Activated T-helper 17 cell treated with anti-CD3 and anti-CD28 coated beads, Interleukin-2, amount 50 U/mL, for 72 hours (primary cell): ENCODE results near the gene SGMS1. TPM values are rescaled to one million over a fixed set of nuclear protein-coding genes. Genes with fewer than 3 reads are reported as not detected.
A peak's percentile ranks its signal among the peaks of the same experiment; 100 is the strongest.
"Not testable (repeated sequence)": the region's sequence is repeated elsewhere in the genome, so short reads cannot be mapped to it uniquely, and the experiment has no call there.

ENCODE experiments used
- ATAC-seq: fragments of 150-1000 bp; cut with Tn5 transposase; replicated peaks from 2 replicates; pipeline ENCODE4 v1.10.0; 2021; ENCODE audit warnings: mild to moderate bottlenecking, moderate library complexity
- H3K27ac Mint-ChIP-seq: one replicate; pipeline ENCODE4 v1.8.0; 2022; ENCODE audit warnings: mixed read lengths
- H3K27me3 Mint-ChIP-seq: one replicate; pipeline ENCODE4 v1.8.0; 2022; ENCODE audit warnings: mixed read lengths
- H3K36me3 Mint-ChIP-seq: one replicate; pipeline ENCODE4 v1.8.0; 2022; ENCODE audit warnings: low read depth, mild to moderate bottlenecking, mixed read lengths
- H3K4me1 Mint-ChIP-seq: one replicate; pipeline ENCODE4 v1.8.0; 2022; ENCODE audit warnings: mixed read lengths
- H3K4me3 Mint-ChIP-seq: one replicate; pipeline ENCODE4 v1.8.0; 2022; ENCODE audit warnings: mild to moderate bottlenecking, mixed read lengths
- H3K9me3 Mint-ChIP-seq: one replicate; pipeline ENCODE4 v1.8.0; 2022; ENCODE audit warnings: mixed read lengths
- total RNA-seq, 2 donors: library from RNA; stranded (reverse); gene quantifications; one replicate each; pipeline ENCODE4 v1.2.3, GENCODE V29; 2022

The SGMS1 gene
- total RNA-seq, 2 donors from 2014 or later: 13.4 to 22.4 TPM

- no peaks in the 10 kb centered on the region for H3K9me3 Mint-ChIP-seq
Observed at GRCh38 chr10:50540069-50540825, 83.5 kb downstream of the SGMS1 start.

GRCh38 chr10:50538555-50539398 is 85.0 kb downstream of the SGMS1 start:
- Mint-ChIP-seq H3K4me3 (peak overlapping the region; percentile 46), H3K36me3 (peaks cover 7% of the 10 kb centered on the region), H3K4me1 (peaks cover 48% of the 10 kb centered on the region), H3K27ac (peak overlapping the region; percentile 46), H3K27me3 (no peaks in the 10 kb centered on the region), H3K9me3 (no peaks in the 10 kb centered on the region)
- peak; percentile 62 for ATAC-seq

More at GRCh38 chr10:50540069-50540825, 83.5 kb downstream of the SGMS1 start:
- H3K4me1 Mint-ChIP-seq: peaks cover 56% of the 10 kb centered on the region
- ATAC-seq: peak; percentile 64
- peaks cover 7% of the 10 kb centered on the region for H3K36me3 Mint-ChIP-seq
- H3K27me3 Mint-ChIP-seq: no peaks in the 10 kb centered on the region
- peak overlapping the region; percentile 84 for H3K27ac Mint-ChIP-seq
- peak overlapping the region; percentile 49 for H3K4me3 Mint-ChIP-seq

GRCh38 chr10:50536617-50537240 is 87.0 kb downstream of the SGMS1 start:
- Mint-ChIP-seq H3K27me3 (no peaks in the 10 kb centered on the region), H3K27ac (peak overlapping the region; percentile 36), H3K9me3 (no peaks in the 10 kb centered on the region), H3K4me3 (peak overlapping the region; percentile 35), H3K4me1 (peaks cover 34% of the 10 kb centered on the region), H3K36me3 (peaks cover 7% of the 10 kb centered on the region)
- peak; percentile 15 for ATAC-seq

- H3K4me3 Mint-ChIP-seq, H3K27ac Mint-ChIP-seq, H3K36me3 Mint-ChIP-seq, H3K27me3 Mint-ChIP-seq, ATAC-seq, H3K9me3 Mint-ChIP-seq: not testable (repeated sequence)
- H3K4me1 Mint-ChIP-seq: peaks cover 24% of the 10 kb centered on the region
Observed at GRCh38 chr10:50534748-50535376, 88.9 kb downstream of the SGMS1 start.

- no peak overlapping the region for H3K27ac Mint-ChIP-seq
- no peak overlapping the region for H3K4me3 Mint-ChIP-seq
- peaks cover 12% of the 10 kb centered on the region for H3K4me1 Mint-ChIP-seq
- no peaks in the 10 kb centered on the region for H3K36me3 Mint-ChIP-seq
- no peaks in the 10 kb centered on the region for H3K27me3 Mint-ChIP-seq
- H3K9me3 Mint-ChIP-seq: no peaks in the 10 kb centered on the region
- ATAC-seq: no peak
Observed at GRCh38 chr10:50533296-50533695, 90.5 kb downstream of the SGMS1 start.

GRCh38 chr10:50531388-50532077 is 92.2 kb downstream of the SGMS1 start:
- no peak for ATAC-seq
- no peak overlapping the region for H3K27ac Mint-ChIP-seq
- no peaks in the 10 kb centered on the region for H3K9me3 Mint-ChIP-seq
- no peaks in the 10 kb centered on the region for H3K36me3 Mint-ChIP-seq
- peaks cover 7% of the 10 kb centered on the region for H3K4me1 Mint-ChIP-seq
- no peak overlapping the region for H3K4me3 Mint-ChIP-seq
- no peaks in the 10 kb centered on the region for H3K27me3 Mint-ChIP-seq

GRCh38 chr10:50529660-50530059 is 94.1 kb downstream of the SGMS1 start:
- Mint-ChIP-seq H3K27ac (no peak overlapping the region), H3K4me3 (no peak overlapping the region), H3K36me3 (peaks cover 7% of the 10 kb centered on the region), H3K9me3 (no peaks in the 10 kb centered on the region), H3K4me1 (peaks cover 4% of the 10 kb centered on the region), H3K27me3 (no peaks in the 10 kb centered on the region)
- no peak for ATAC-seq

- Mint-ChIP-seq H3K9me3 (no peaks in the 10 kb centered on the region), H3K27me3 (no peaks in the 10 kb centered on the region), H3K4me3 (no peak overlapping the region), H3K36me3 (peaks cover 7% of the 10 kb centered on the region), H3K27ac (no peak overlapping the region), H3K4me1 (peaks cover 9% of the 10 kb centered on the region)
- peak; percentile 10 for ATAC-seq
Observed at GRCh38 chr10:50528206-50528605, 95.5 kb downstream of the SGMS1 start.

- no peaks in the 10 kb centered on the region for H3K27me3 Mint-ChIP-seq
- no peak overlapping the region for H3K4me3 Mint-ChIP-seq
- ATAC-seq: peak; percentile 93
- H3K27ac Mint-ChIP-seq: no peak overlapping the region
- H3K36me3 Mint-ChIP-seq: peaks cover 7% of the 10 kb centered on the region
- H3K9me3 Mint-ChIP-seq: no peaks in the 10 kb centered on the region
- peaks cover 14% of the 10 kb centered on the region for H3K4me1 Mint-ChIP-seq
Observed at GRCh38 chr10:50527442-50528043, 96.2 kb downstream of the SGMS1 start.

- peaks cover 16% of the 10 kb centered on the region for H3K4me1 Mint-ChIP-seq
- no peak overlapping the region for H3K27ac Mint-ChIP-seq
- H3K4me3 Mint-ChIP-seq: no peak overlapping the region
- no peaks in the 10 kb centered on the region for H3K27me3 Mint-ChIP-seq
- peaks cover 7% of the 10 kb centered on the region for H3K36me3 Mint-ChIP-seq
- no peaks in the 10 kb centered on the region for H3K9me3 Mint-ChIP-seq
- no peak for ATAC-seq
Observed at GRCh38 chr10:50526185-50526584, 97.6 kb downstream of the SGMS1 start.

GRCh38 chr10:50523357-50523756 is 100.4 kb downstream of the SGMS1 start:
- Mint-ChIP-seq H3K27ac (no peak overlapping the region), H3K9me3 (no peaks in the 10 kb centered on the region), H3K27me3 (no peaks in the 10 kb centered on the region), H3K4me1 (peaks cover 16% of the 10 kb centered on the region), H3K4me3 (no peak overlapping the region), H3K36me3 (peaks cover 22% of the 10 kb centered on the region)
- ATAC-seq: no peak

GRCh38 chr10:50522908-50523307 is 100.8 kb downstream of the SGMS1 start:
- no peak overlapping the region for H3K4me3 Mint-ChIP-seq
- ATAC-seq: no peak
- H3K36me3 Mint-ChIP-seq: peaks cover 25% of the 10 kb centered on the region
- no peak overlapping the region for H3K27ac Mint-ChIP-seq
- no peaks in the 10 kb centered on the region for H3K27me3 Mint-ChIP-seq
- no peaks in the 10 kb centered on the region for H3K9me3 Mint-ChIP-seq
- H3K4me1 Mint-ChIP-seq: peaks cover 16% of the 10 kb centered on the region

- peaks cover 30% of the 10 kb centered on the region for H3K36me3 Mint-ChIP-seq
- H3K27me3 Mint-ChIP-seq: no peaks in the 10 kb centered on the region
- no peaks in the 10 kb centered on the region for H3K9me3 Mint-ChIP-seq
- H3K4me1 Mint-ChIP-seq: peaks cover 12% of the 10 kb centered on the region
- H3K4me3 Mint-ChIP-seq: no peak overlapping the region
- H3K27ac Mint-ChIP-seq: no peak overlapping the region
- ATAC-seq: no peak
Observed at GRCh38 chr10:50520115-50520514, 103.6 kb downstream of the SGMS1 start.
